HG02852 (cell line): ENCODE results near the gene NGLY1.

Experiments used
- ATAC-seq: cut with Tn5 transposase; IDR thresholded peaks from one replicate; pipeline ENCODE4 v1.9.1; 2021; ENCODE audit warnings: mild to moderate bottlenecking, moderate library complexity; ENCODE audit not compliant: unreplicated experiment

NGLY1 gene

DNA sequence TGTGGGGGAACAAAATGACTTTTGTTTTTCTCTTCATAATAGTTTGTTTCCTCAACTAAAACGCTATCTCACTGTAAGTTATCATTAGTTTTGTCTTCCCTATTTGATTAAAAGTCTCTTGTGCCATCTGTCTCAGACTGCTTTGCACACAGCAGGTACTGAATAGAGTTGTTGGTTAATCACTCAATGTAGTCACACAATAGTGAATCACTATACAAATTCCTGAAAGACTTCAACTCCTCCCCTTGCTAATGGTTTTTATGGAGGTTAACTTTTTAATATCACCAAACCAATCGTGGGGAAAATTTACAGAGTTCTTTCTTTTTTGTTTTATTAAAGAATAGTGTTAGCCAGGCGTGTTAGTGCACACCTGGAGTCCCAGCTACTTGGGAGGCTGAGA, 2.6 kb upstream of the NGLY1 start:
- ATAC-seq: no peak

DNA sequence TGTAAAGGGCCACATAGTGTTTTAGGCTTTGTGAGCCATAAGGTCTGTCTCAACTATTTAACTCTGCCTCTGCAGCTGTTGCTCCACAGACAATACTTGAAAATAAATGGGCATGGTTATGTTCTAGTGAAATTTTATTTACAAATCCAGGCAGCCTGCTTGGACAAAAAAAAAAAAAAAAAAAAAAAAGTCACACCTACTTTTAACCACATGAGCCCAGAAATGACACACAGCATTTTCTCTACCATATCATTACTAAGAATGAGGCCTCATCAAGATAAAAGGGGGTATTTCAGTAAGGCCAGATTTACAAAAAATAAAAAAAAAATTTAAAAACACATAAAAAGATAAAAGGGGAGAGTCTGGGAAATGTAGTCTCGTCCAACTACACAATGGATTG, 1.7 kb upstream of the NGLY1 start:
- no peak for ATAC-seq

GRCh38 chr3:25783661-25784512, 644 bp upstream of the NGLY1 start:
- peak; percentile 25 for ATAC-seq

- ATAC-seq: no peak
These were observed 656 bp downstream of the NGLY1 start for GRCh38 chr3:25782636-25782937.

DNA sequence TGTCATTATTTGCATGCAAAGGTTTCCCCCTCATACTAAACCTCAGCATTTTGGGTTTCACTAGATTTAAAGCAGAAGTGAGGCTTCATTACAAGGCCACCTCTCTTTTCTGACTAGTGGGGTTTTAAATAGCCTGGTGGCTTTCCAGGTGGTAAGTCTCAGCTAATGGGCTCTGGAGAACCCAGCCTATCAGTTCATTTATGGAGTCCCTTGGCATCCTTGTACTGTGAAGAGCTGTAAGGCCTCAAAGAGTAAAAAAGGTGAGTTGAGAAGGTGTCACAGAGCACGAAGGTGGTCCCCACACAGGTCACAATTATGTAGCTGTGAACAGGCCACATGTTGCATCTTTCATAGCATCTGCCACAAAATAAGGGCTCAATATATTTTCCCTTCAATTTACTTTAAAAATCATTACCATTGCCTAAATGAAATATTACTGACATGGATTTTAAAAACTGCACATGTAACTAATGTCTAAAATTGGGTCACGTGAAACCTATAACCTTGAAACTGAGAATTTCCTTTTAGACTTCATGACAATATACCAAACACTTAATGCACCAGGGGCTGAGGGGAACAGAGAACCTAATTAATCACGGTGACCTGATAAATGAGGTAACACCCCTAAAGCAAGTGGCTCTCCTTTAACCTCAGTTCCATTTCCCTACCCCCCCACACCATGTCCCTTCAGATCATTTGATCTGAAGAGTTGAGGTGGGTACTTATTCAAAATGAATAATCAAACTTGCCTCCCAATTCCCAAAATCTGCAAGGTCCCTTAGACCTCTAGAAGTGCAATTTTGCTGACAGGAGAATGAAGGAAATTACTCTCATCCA, 1.3 kb downstream of the NGLY1 start:
- ATAC-seq: peak; percentile 58

DNA sequence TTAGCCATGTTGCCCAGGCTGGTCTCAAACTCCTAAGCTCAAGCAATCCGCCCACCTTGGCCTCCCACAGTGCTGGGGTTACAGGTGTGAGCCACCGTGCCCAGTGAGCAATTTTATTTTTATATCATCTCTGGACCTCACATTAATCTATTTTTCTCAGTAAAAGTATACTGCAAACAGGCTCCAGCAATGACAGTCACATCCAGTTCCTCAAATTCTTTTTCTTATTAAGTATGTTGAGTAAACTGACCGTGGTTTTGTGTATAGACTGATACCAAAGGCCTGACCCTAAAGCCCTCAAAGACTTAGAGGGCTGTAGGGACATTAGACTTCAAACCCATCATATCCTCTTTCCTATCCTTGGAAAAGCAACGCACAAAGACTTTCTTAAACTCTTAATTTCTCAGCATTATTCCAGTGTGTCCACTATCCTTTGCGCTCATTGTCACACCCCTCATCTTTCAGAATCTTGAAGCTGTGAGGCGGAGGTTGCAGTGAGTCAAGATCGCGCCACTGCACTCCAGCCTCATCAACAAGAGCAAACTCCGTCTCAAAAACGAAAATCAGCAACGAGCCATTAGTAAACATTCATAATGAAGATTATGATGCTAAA, 2.0 kb downstream of the NGLY1 start:
- no peak for ATAC-seq

- ATAC-seq: no peak
These were observed 2.6 kb downstream of the NGLY1 start for GRCh38 chr3:25780618-25781017.

DNA sequence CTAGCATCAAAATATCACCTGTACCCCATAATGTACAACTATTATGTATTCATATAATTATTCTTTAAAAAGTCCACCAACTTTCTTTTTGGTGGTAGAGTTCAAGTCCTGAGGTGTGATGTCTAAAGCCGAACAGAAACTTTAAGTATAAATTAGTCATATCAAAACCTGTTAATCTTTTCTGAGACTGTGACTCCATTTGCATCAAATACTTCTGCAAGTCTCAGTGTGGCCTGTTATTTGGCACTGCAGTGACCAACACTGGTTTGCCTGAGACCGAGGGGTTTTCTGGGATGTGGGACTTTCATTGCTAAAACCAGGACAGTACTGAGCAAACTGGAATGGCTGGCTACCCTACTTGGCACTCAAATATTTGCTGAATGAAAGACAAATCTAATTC, 7.3 kb downstream of the NGLY1 start:
- peak; percentile 58 for ATAC-seq

DNA sequence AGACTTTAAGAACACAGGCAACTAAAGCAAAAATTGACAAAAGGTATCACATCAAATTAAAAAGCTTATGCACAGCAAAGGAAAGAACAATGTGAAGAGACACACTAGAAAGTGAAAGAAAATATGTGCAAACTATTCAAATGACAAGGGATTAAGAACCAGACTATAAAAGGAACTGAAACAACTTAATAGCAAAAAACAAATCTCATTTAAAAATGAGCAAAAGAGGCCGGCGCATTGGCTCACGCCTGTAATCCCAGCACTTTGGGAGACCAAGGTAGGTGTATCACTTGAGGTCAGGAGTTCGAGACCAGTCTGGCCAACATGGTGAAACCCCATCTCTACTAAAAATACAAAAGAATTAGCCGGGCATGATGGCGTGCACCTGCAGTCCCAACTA, 14.4 kb downstream of the NGLY1 start:
- peak; percentile 91 for ATAC-seq

GRCh38 chr3:25751725-25752124, 31.5 kb downstream of the NGLY1 start:
- ATAC-seq: no peak

DNA sequence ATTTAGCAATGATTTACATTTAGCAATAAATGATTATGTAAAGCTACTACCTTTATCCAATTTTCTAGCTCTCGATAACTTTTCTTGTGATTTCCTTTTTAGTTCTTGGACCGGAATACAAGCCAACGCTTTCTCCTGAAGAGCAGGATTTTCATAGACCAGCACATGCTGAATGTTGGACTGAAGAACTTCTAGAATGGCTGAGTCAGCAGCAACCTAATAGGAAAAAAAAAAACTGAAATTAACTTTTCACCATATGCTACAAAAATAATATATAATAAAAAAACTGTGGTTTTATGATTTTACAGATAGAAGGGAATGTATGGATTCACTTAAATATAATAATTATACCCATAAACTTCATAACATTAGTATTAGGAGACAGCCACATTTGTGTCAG, 32.2 kb downstream of the NGLY1 start:
- ATAC-seq: no peak

DNA sequence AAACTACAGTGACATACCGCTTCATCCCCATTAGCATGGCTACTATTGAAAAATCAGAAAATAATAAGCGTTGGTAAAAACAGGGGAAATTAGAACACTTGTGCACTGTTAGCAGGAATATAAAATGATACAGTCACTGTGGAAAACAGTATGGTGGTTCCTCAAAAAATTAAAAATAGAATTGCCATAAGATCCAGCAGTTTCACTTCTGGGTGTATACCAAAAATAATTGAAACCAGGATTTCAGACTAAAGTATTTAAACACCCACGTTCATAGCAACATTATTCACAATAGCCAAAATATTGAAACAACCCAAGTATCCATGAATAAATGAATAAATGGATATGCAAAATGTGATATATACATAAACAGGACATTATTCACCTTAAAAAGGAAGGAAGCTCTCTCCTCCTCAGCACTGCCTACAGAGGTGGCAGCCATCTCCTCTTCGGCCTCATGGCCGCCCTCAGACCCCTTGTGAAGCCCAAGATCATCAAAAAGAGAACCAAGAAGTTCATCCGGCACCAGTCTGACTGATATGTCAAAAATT, 34.1 kb downstream of the NGLY1 start:
- ATAC-seq: no peak

DNA sequence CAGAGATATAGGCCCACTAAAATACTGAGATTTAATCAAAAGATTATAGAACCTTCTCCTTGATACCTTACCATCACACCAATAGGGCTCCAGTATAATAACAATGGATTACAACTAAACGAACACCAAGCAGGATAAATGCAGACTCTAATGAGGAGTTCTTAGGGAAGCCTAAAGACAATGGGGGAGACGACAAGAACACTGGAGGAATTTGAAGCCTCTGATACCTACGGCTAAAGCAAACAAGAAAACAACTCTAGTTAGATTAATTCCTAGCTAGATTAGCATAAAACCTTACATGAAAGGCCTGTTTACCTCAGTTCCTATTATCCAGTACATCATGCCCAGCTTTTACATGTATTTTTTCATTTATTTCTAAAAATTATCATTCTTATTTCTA, 35.1 kb downstream of the NGLY1 start:
- ATAC-seq: no peak

GRCh38 chr3:25747033-25747432, 36.2 kb downstream of the NGLY1 start:
- no peak for ATAC-seq

DNA sequence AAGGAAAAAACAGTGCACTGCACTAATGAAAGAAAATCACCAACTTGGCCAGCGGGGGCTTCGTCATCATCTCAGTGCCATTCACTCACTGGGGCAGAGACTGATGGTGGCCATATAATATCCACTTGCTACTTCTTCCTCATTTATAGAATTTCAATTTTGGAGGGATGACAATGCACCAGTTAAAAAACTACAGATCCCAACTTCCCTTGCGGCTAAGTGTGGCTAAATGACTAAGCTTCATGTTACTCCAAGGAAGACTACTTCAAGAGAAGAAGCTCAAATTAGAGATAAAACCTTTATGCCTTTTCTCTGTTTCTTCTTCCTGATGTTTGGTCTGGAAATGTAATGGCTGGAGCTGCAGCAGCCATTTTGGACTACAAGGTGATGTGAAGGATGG, 38.8 kb downstream of the NGLY1 start:
- ATAC-seq: no peak

- ATAC-seq: no peak
These were observed 55.1 kb downstream of the NGLY1 start for GRCh38 chr3:25728101-25728500.

DNA sequence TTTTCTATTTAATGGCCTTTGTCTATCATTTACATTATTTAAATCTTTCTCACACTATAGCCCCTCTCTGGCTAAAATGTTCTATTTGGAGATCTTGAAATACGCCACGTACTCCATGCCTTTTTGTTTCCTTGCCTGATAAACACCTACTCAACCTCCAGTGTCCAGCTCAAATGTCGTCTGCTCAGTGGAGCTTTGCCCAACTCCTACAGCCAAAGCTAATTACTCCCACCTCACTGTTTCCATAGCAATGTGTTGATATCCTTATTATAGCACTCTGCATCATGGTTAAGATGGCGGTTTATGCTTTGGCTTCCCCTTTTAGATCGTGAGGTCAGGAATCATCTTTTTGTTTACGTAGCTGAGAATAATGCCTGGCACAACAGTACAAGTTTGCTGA, 55.9 kb downstream of the NGLY1 start:
- ATAC-seq: no peak

DNA sequence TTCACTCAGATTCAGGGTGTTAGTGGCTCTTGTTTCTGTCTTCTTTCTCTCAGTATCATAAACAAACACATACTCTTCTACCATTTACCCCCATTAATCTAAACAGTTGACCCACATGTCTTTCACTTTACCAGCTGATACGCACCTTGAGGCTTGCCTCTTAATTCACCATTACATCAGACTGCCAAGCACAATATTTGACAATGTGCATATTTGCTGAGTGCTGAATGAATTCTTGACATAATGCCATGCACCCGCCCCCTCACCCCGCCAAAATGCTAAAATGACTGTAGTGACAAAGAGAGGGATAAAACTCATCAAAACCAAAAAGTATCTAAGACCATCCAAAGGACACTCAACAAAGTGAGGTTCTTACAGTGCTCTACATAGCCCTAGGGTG, 57.4 kb downstream of the NGLY1 start:
- ATAC-seq: no peak

- no peak for ATAC-seq
These were observed 58.1 kb downstream of the NGLY1 start for GRCh38 chr3:25724948-25725645.

DNA sequence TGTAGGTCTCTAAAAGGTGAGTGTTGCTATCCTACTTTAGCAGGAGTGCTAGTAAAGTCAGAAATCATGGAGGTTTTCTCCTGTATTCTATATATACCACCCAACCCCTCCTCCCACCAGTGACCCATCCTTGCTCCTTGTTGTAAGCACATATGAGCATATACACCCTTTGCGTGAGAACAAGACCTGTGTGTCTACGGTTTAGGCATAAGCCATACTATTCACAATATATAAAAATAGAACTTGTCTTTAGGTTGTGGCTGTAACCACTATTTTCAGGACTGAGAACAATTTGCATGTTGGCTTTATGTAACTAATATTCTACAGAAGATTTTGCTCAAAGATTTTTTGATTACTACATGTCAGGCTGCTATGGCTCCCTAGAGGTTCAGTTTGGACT, 59.4 kb downstream of the NGLY1 start:
- peak; percentile 87 for ATAC-seq

DNA sequence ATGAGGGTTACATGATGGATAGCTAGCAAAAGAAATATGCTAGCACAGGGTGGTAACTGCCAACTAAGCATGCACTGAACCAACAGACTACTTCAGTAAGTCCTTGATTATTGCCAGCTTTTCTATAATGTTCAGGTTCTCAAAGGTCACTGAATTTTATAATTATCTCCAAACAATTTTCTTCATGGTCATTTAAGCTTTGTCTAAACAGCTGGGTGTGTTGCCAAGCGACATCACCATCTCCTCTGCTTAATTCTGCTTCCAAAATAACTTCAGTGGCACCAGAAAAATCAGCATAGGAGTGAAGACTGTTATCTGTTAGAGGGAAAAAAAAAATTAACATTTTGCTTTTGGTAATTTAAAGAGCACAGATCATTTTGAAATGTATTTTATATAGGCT, 63.9 kb downstream of the NGLY1 start:
- no peak for ATAC-seq
